Measurements from ENCODE around the gene MSRB3.
"Not testable (repeated sequence)": the region's sequence is repeated elsewhere in the genome, so short reads cannot be mapped to it uniquely, and the experiment has no call there.

MSRB3 gene

DNA sequence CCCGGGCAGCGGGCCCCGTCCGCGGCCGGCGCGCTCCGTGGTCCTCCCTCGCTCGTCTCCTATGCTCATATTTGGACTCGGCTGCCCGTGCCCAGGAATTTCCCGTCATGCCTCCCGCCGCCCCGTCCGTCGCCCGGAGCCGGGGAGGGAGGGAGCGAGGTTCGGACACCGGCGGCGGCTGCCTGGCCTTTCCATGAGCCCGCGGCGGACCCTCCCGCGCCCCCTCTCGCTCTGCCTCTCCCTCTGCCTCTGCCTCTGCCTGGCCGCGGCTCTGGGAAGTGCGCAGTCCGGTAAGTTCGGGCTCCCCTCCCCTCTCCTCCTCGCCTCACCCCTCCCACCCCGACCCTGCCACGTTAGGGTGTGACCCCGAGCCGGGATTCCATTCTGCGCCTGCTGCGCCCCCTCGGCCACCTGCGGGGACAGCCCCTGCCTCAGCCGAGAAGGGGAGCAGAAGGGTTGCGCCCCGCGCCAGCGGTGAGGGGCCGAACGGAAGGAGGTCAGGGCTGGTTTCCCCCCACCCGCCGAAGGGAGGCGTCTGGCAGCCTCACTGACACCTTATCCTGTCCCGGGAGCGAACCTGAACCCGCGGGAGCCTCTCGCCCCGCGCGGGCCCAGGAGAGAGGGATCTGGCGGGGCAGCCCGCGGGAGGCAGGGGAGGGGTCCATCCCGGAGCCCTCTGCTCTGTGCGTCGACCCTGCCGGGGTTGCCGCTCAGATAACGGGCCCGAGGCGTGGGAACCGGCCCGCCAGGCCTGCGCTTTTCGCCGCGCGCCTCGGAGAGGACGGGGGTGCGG, at the start of gene MSRB3:
TSS of gene MSRB3 (plus strand) at position 108 of the 793 bp plus-strand sequence. CDS start 29,897 bp downstream, outside the sequence.
- DNase-seq (ENCODE audit: low read depth): peak; percentile 71

DNA sequence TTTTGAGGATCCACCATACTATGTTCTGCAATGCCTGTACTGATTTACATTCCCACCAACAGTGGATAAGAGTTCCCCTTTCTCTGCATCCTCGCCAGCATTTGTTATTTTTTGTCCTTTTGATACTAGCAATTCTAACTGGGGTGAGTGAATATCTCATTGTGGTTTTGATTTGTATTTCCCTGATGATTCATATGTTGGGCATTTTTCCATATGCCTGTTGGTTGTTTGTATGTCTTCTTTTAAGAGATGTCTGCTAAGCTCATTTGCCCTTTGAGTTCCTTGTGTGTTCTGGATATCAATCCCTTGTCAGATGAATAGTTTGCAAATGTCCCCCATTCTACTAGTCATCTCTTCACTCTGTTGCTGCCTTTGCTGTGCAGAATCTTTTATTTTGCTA, 49.0 kb upstream of the MSRB3 start:
- DNase-seq (ENCODE audit: low read depth): peak; percentile 91

DNA sequence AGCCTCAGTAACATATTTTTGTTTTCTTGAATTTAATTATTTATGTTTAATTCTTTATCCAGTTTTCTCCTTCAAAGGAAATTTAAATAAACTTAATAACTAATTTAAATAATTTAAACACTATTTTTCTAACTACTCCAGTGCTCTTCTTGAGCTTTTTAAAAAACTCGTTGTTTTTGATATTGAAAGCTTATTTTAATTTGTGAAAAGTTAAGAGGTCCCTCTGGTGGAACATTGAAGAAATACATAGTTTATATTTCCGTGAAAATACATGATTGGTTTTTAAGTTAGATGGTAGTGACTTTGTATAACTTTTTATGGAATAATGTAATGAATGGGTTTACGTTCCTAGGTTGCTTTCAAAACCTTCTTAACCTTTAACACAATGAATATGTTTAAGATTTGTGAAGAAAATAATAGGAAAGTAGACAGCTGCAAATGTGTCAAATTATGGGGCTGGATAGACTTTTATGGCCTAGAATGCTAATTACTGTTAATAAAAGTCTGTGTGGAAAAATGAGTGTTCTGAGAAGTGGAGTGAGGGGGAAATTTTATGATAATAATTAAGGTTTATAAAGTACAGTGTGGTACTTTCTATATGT, 45.9 kb upstream of the MSRB3 start:
- DNase-seq (ENCODE audit: low read depth): peak; percentile 34

DNA sequence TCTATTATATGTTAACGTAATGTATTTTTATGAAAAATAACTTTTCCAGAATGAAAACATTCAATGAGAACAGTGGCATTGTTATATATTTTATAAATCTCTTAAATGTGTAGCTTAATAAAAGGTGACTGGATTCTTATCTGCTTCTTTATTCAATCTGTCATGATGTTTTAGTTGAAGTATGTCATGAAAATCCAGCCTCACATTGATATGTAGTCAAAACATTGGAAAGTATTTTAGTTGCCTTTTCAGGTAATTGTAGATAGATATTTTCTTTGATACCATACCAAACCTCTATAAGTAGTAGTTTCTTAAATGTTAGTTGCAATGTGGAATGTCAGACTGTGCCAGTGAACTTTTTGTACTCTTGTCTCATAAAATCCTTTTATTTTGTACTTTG, 41.3 kb upstream of the MSRB3 start:
- no peak for DNase-seq (ENCODE audit: low read depth)

DNA sequence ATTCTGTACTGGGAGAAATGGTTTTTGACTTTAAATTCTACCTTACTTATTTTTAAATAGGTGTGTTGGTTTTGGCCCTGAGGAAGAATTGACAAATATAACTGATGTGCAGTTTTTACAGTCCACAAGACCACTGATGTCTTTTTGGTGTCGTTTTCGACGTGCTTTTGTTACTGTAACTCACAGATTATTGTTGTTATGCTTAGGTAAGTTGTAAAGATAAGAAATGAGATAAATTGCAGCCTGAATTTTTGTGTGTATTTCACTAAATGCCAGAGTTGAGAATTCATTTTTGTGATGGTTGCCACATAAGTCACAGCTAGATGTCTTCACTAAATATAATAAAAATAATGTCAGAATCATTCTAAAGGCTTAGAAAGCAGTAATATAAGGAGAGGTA, 39.9 kb upstream of the MSRB3 start:
- no peak for DNase-seq (ENCODE audit: low read depth)

DNA sequence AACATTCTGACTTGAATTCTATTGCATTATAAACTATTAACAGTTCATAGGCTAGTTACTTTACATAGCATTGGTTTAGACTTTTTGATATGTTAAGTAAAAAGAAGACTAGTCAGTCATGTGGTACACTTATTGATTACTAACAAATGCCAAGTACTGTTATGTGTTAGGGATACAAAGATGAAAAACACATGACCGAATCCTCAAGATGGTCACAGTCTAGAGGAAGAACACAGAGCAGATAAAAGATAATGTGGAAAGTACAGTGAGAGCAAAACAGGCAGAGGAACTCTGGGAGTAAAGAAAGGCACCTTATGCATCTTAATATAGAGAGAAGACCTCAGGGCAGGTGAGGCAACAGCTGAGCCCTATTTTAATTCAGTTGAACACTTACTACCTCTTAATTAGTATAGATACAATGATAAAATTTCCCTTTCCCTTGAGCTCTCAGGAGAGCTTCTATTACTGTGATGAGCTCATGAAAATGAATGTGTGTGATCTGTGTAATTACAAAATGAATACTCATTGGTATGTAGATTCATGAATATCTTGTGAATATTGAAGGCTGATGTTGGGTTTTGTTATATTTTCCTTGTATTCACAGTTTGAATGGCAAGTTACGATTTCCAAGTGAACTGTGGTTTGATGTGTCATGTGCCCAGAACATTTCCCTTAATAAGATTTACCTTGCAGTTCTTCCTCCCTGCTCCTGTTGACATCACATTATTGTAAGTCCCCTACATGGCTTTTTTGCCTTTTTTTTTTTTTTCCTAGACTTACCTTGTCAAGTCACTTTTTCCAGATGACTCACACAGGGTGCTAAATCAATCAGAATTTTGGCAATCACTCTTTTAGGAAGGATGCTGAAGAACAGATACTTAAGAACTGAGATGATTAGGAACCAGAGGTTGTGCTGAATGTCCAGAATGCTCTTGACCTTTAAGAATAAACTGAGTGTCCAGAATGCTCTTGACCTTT, 29.5 kb upstream of the MSRB3 start:
- peak; percentile 10 for DNase-seq (ENCODE audit: low read depth)

DNA sequence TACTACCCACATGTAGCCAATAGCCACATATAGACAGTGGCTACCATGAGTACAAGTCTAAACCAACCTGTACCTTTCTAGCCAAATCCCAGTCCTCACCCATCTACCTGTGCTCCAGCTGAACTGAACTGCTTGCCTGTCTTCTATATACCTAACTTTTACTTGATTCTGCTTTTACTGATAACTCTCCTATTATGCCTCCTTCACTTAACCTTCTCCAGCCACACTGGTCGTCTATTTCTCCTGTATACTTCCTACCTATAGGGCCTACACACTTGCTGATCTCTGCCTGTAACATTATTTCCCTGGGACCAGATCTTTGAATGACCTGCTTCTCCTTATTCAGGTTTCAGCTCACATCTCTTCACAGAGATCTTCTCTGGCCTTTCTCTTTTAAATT, 26.0 kb upstream of the MSRB3 start:
- DNase-seq (ENCODE audit: low read depth): no peak

DNA sequence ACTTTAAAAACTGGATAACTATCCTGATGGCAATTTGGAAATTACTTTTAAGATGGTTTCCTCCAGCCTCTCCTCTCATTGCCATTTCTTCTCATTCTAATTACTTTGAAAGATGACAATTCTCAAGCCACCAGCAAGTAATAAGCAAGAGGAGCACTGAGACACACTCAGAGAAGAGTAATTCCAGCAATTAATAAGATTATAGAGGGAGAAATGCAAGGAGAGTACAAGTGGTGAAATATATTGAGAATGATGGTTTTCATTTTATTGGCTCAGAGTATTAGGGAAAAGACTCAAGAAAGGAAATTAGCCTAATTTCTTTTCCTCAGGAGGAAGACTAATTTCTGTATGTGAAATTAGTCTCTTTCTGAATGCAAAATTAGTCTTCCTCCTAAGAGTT, 20.5 kb upstream of the MSRB3 start:
- no peak for DNase-seq (ENCODE audit: low read depth)

DNA sequence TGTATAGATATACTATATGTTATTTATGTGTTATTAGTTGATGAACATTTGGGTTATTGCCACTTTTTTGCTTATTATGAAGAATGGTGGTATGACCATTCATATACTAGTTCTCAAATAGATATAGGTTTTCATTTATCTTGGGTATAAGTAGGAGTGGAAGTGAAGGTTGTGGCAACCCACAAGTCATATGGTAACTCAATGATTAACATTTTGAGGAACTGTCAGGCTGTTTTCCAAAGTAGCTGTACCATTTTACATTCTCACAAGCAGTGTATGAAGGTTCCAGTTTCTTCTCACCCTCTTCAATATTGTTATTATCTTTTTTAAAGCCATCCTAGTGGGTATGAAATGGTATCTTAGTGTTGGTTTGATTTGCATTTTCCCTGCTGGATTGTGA, 19.0 kb upstream of the MSRB3 start:
- no peak for DNase-seq (ENCODE audit: low read depth)

DNA sequence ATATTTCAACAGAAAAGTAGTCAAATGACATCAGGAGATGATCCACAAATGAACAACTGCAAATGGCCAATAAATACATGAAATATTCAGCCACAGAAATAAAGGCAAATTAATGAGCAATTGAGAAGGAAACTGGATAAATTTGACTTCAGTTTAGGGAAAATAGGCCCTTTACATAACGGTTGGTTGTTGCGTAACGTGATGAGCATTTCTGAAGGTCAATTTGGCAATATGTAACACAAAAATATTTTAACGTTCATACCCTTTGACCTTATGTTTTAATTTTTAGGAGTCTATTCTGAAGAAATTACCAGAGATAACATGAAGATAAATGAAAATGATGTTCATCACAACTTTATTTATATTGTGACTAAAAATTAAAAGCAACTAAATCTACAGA, 14.7 kb upstream of the MSRB3 start:
- peak; percentile 7 for DNase-seq (ENCODE audit: low read depth)

DNA sequence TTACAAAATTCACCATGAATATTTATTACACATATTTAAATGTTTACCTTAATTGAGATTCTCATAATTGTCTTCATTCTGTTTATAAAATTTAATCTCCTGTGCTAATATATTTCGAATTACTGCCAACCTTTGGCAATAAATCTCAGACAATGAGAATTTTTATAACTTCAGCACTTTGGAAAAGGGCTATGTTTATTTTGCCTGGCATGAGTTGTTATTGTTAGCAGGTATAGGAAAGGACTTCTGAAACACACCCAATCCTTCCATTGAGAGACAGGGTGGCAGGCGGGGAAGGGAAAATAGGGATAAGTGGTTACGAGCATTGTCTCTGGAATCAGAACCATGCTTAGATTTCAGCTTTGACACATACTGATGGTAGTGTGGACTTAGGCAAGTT, 12.1 kb upstream of the MSRB3 start:
- DNase-seq (ENCODE audit: low read depth): no peak

DNA sequence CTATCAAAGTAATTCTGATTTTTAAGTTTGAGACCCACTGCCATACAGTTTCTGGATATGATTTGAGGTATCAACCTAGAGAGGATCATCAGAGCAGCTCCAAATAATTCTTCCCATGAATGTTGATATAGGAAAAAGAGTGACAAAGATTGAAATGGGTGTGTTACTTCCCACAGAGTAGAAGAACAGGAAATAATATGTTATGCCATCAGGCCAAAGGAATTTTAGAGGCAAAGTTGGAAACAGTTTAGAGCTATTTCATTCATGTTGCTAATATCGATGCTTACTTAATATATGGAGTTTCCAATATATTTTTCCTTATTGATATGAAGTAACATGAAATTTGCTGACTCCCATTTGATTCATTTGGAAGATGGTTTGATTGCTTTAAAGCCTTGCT, 8.9 kb upstream of the MSRB3 start:
- peak; percentile 27 for DNase-seq (ENCODE audit: low read depth)

DNA sequence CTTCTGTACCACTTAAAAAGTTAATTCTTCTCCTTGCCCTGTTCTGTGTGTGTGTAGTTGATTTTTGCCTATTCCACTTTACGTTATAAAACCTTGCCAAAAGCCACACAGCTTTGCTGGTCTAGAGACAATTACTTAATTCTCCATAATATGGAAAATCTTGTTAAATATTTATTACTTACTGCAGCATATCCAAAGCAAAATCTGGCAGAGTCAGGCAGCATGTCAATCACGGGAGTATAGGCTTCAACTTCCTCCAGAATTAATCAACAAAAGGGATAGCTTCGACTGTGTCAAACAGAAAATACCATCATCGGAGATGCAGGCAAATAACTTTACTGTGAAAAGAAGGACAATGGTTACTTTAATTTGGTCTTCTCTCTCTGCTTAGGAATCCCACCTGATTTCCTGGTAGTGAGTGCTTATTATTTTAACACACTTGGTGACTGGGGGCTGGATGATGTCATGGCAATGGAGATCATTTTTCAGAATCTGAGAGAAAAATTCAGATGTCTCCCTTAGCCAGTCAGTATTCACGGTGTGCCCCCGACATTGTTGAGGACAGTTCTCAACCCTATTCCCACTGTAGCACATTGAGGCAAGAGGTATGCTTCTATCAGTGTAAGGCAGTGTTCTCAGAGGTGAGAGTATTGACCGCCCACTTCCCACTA, 3.7 kb upstream of the MSRB3 start:
- no peak for DNase-seq (ENCODE audit: low read depth)

DNA sequence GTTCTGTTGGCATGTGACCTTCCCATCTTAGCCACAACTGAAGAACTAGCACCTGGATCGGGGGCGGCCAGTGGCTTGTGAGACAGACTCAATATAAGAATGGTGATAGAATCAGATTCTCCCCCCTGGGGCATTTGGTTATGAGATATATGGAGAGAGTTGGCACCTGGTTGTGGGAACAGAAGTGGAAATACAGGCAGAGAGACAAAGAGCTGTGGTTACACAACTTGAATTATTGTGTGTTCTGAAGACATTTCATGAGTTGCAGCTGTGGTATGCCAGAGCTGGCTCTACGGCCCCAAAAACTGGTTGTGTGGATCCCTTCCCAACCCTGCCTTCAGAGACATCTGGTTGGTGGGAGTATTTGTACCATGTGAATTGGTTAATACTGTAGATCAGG, 2.9 kb upstream of the MSRB3 start:
- no peak for DNase-seq (ENCODE audit: low read depth)

DNA sequence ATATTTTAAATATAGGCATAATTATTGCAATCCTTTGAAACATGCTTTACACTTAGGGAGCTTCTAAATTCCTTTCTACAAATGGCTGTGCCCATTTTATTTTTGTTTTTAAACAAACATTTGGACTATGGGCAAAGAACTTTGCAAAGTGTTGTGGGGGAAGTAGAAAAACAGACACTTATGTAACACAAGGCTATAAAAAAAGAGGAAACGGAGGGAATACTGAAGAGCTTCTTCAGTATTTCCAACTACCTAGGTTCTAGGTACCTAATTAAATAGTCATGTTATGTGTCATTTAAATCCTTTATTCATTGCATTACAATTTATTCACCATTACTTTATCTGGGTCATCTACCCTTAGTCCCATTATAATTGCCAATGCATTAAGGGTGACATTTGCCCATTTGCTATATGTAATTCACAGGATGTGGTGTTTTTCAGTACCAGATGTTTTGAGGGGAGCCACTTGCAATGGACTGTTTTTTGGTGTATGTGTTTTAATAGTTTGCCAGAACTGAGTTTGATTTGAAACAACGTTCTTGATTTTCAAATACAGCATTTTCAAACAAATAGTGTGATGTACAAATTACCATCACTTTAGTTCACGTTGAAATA, 1.5 kb upstream of the MSRB3 start:
- no peak for DNase-seq (ENCODE audit: low read depth)

DNA sequence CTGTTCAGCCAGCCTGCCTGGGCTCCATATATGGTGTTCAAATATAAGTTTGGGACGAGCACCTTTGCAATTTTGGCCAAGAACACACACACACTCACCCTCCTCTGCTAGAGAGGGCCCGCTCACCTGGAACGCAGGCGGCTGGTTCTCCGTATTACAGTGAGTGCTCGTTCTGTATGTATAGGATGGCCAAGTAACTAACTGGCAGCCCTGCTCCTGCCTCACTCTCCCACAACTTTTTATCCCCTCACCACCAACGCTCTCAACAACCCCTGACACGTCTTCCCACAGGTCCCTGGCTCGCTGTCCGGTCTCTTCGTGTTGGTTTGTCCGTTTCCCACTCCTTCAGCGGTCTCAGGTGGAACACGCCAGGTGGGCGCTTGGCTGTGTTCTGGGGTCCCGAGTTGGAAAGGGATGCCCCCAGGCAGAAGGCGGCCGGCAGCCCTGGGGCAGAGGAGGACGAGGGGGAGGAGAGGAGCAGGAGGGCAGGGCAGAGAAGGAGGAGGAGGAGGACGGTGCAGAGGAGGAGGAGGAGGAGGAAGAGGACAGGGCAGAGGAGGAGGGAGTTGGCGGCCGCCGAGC, 398 bp upstream of the MSRB3 start:
- peak; percentile 19 for DNase-seq (ENCODE audit: low read depth)

DNA sequence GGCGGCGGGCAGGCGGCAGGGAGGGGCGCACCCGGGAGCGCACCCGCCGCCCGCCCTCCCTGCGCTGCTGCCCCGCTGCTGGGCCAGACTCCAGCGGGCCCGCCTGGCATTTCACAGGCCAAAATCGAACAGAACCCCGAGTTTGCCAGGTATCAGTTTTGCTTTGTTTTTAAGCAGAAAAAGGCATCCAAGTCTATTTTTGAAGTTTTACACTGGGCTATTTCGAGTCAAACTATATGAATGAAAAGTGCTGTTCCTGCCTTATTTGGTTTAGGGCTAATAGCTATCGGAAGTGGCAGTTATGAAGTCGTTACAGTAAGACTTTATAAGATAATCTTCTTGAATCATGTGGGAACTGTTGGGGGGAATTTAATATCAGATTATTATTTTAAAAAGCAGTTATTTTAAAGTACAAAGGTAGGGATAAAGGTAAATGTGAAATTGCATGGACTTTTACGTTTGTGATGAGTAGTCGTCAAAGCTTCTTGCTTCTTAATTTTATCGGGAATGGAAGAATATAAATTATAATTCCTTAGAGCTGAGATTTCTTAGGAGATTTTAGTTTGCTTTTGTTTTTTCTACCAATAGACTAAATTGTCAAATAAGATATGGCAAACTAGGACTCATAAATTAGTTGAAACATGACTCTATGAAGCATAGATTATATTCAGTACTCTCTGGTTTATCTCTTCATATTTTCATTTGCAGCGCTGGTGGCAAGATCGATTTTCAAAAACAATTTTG, 1.1 kb downstream of the MSRB3 start:
- DNase-seq (ENCODE audit: low read depth): peak; percentile 18

DNA sequence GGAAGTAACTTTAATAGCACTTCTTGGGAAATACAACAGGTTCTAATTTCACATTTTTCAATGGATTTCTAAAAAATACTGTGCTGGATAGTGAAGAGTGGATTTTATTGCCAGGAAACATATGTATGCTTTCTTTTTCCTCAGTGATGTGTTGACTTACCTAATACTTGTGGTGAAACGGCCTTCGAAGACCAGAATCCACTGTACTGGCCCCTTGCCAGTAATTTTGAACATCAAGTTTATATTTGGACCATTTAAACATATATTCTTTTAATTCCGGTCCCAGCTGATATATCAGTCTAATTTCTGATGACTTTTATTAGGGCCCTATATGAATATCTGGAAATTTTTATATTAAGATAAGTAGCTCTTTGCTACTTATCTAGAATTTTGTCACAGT, 1.8 kb downstream of the MSRB3 start:
- peak; percentile 75 for DNase-seq (ENCODE audit: low read depth)

DNA sequence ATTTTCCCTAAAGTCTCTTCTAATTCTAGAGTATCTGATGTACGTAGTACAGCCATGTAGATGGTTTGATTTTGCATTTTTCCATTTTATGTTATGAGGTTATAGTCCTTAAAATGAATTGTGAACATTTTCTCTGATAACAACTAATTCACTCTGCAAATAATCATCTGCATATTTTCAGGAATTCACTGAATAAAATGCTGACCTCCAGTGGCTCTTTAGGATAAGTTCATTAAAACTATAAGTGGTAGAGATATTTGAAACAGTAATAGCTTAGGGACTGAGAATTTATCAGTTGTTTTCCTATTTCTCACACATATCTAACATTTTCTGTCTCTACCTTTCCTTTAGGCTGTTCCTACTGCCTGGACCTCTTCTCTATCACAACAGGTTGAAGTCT, 4.4 kb downstream of the MSRB3 start:
- DNase-seq (ENCODE audit: low read depth): no peak

DNA sequence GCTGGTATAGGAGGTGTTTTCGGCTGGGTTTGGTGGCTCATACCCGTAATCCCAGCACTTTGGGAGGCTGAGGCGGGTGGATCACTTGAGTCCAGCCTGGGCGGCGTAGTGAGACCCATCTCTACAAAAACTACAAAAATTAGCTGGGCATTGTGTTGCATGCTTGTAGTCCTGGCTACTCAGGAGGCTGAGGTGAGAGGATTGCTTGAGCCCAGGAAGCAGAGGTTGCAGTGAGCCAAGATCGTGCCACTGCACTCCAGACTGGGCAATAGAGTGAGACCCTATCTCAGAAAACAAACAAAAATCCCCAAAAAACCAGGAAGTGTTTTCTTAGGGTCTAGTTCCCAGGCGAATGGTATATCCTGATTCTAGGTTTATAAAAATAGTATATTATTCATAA, 7.0 kb downstream of the MSRB3 start:
- not testable (repeated sequence) for DNase-seq (ENCODE audit: low read depth)

DNA sequence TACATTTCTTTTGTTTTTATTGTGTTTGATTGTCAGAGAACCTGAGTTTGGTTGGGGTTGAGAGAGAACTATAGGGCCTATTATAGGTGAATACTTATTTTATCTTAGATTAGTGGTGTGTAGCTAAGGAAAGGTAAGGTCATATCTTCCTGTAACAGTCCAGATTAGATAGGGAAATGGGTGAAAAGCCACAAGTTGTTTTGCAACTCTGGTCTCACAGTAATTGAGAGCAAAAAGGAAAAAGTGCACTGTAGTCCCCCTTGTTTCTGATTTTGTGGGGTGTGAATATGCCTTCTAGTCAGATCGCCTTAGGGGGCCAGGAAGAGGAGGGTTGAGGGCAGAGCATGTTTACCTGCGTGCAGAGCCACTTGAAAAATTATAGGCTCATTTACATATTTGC, 8.9 kb downstream of the MSRB3 start:
- no peak for DNase-seq (ENCODE audit: low read depth)

All from iris pigment epithelial cell (primary cell).